Keratinocyte (primary cell): Measurements from ENCODE around the gene DNAJB13. TPM values are rescaled to one million over a fixed set of nuclear protein-coding genes. Genes with fewer than 3 reads are reported as not detected.

ENCODE experiments used
- DNase-seq: peaks from one replicate; pipeline ENCODE4 v3.0.0-alpha.2; 2011; ENCODE audit warnings: low read depth, missing footprints, low spot score
- FAIRE-seq: peaks from 2 replicates; lab custom pipeline; 2011; peaks lifted over from hg19 to GRCh38; lab: Jason Lieb, UNC
- H2AFZ ChIP-seq: 2 replicates; pipeline ENCODE4 v1.6.0; 2012; ENCODE audit warnings: low read length, control low read depth, inconsistent platforms; ENCODE audit not compliant: control insufficient read depth
- H3K27ac ChIP-seq: 2 replicates; pipeline ENCODE4 v1.5.1; 2011; ENCODE audit warnings: low read length; ENCODE audit not compliant: control insufficient read depth, insufficient read depth
- H3K27me3 ChIP-seq: 3 replicates; pipeline ENCODE4 v1.6.0; 2011; ENCODE audit warnings: low read length; ENCODE audit not compliant: control insufficient read depth, insufficient read depth; ENCODE audit errors: extremely low read depth
- H3K36me3 ChIP-seq, 2 experiments: 2 replicates in 1 of 2; 3 replicates in 1 of 2; pipeline ENCODE4 v1.5.1; 2011; ENCODE audit warnings: low read length in 2 of 2, mild to moderate bottlenecking in 1 of 2; ENCODE audit not compliant: control insufficient read depth in 2 of 2, insufficient read depth in 2 of 2; ENCODE audit errors: extremely low read depth in 1 of 2
- H3K4me1 ChIP-seq: 3 replicates; pipeline ENCODE4 v1.5.1; 2011; ENCODE audit warnings: low read length; ENCODE audit not compliant: control insufficient read depth, insufficient read depth; ENCODE audit errors: extremely low read depth
- H3K4me2 ChIP-seq: 3 replicates; pipeline ENCODE4 v1.6.0; 2011; ENCODE audit warnings: low read depth, low read length; ENCODE audit not compliant: control insufficient read depth, insufficient read depth; ENCODE audit errors: extremely low read depth
- H3K4me3 ChIP-seq, 3 experiments: fragments of 200-600 bp in 1 of 3; sonication (generic) in 1 of 3; 2 replicates in 2 of 3; 3 replicates in 1 of 3; pipeline ENCODE4 v1.5.1; 2011 to 2016; ENCODE audit warnings: low read length in 3 of 3, mild to moderate bottlenecking in 3 of 3, control low read depth in 2 of 3, inconsistent platforms in 1 of 3, low read depth in 1 of 3, mixed read lengths in 1 of 3, mixed run types in 1 of 3, moderate library complexity in 1 of 3; ENCODE audit not compliant: control insufficient read depth in 2 of 3, insufficient read depth in 2 of 3; ENCODE audit errors: extremely low read depth in 1 of 3
- H3K79me2 ChIP-seq: 2 replicates; pipeline ENCODE4 v1.6.0; 2012; ENCODE audit warnings: low read length; ENCODE audit not compliant: control insufficient read depth, insufficient read depth
- H3K9ac ChIP-seq: 3 replicates; pipeline ENCODE4 v1.6.0; 2011; ENCODE audit warnings: low read length; ENCODE audit not compliant: control insufficient read depth, insufficient read depth; ENCODE audit errors: extremely low read depth
- H3K9me1 ChIP-seq: 3 replicates; pipeline ENCODE4 v1.6.0; 2011; ENCODE audit warnings: low read length; ENCODE audit not compliant: control insufficient read depth, insufficient read depth; ENCODE audit errors: extremely low read depth
- H3K9me3 ChIP-seq: 2 replicates; pipeline ENCODE4 v1.5.1; 2012; ENCODE audit warnings: low read depth, low read length; ENCODE audit not compliant: control insufficient read depth
- H4K20me1 ChIP-seq: 3 replicates; pipeline ENCODE4 v1.6.0; 2011; ENCODE audit warnings: low read length; ENCODE audit not compliant: control insufficient read depth, insufficient read depth; ENCODE audit errors: extremely low read depth
- CTCF ChIP-seq, 3 experiments: IDR thresholded peaks in 1 of 3; conservative IDR thresholded peaks in 1 of 3; optimal IDR thresholded peaks in 1 of 3; 2 replicates in 2 of 3; 3 replicates in 1 of 3; pipeline versions ENCODE3 to v1.5.1; 2011; ENCODE audit warnings: low read length in 3 of 3, mild to moderate bottlenecking in 3 of 3, moderate library complexity in 2 of 3, control low read depth in 1 of 3, inconsistent platforms in 1 of 3; ENCODE audit not compliant: insufficient read depth in 2 of 3; ENCODE audit errors: extremely low read depth in 1 of 3
- EZH2 ChIP-seq: IDR thresholded peaks from one replicate; pipeline ENCODE4 v1.6.1; 2012; ENCODE audit warnings: inconsistent platforms, mild to moderate bottlenecking, low read length, moderate library complexity
- dilution Hi-C: fragments of 300-500 bp; cut with MboI; formaldehyde crosslinking; loops from one replicate; pipeline ENCODE4 v1.7.0; 2020; ENCODE audit warnings: low sequenced_read_pairs; ENCODE audit not compliant: extremely low pct_ligation_motif_present
- polyA plus RNA-seq, 5 experiments: library from polyadenylated mRNA; depleted of rRNA in 3 of 5; stranded (reverse) in 3 of 5; stranded (forward) in 1 of 5; unstranded in 1 of 5; fragments of >200 nt; gene quantifications; 1 replicate in 1 of 5; 2 replicates in 3 of 5; 3 replicates in 1 of 5; pipeline versions ENCODE4 v1.2.1 to v1.2.3, GENCODE V29; 2011 to 2012; ENCODE audit warnings: missing spikeins in 2 of 5, low read depth in 1 of 5, low replicate concordance in 1 of 5

The DNAJB13 gene
- polyA plus RNA-seq, 1 donor (not counting 4 experiments of a cell fraction or from before 2014, with no cell fraction given): 0.09 TPM

GRCh38 chr11:73949912-73950311 lies 914 bp upstream of the DNAJB13 start:
- Histone ChIP-seq H3K9me3 (no peaks in the 10 kb centered on the region), H3K79me2 (no peaks in the 10 kb centered on the region), H2AFZ (no peak overlapping the region), H3K4me1 (no peaks in the 10 kb centered on the region), H3K36me3 (no peaks in the 10 kb centered on the region), H3K27ac (no peak overlapping the region), H3K4me2 (no peak overlapping the region), H3K4me3 (no peak overlapping the region), H3K9ac (no peak overlapping the region), H3K9me1 (no peaks in the 10 kb centered on the region), H4K20me1 (no peaks in the 10 kb centered on the region), H3K27me3 (no peaks in the 10 kb centered on the region)
- DNase-seq (no peak), FAIRE-seq (no peak)
- no peak for TF ChIP-seq CTCF (optimal IDR thresholded peaks at IDR 0.05 in 1 of 3, IDR thresholded peaks at IDR 0.05 in 1 of 3, conservative IDR thresholded peaks at IDR 0.05 in 1 of 3; ENCODE audit: extremely low read depth in 1 of 3, insufficient read depth in 2 of 3, low read length in 3 of 3)
- TF ChIP-seq EZH2: no peak
- dilution Hi-C loops: no loop called here

- dilution Hi-C loops: no loop called here
- no peak overlapping the region for H3K9ac ChIP-seq
- no peaks in the 10 kb centered on the region for H3K36me3 ChIP-seq
- no peaks in the 10 kb centered on the region for H3K9me1 ChIP-seq
- H2AFZ ChIP-seq: no peak overlapping the region
- peaks cover 4% of the 10 kb centered on the region for H3K4me1 ChIP-seq
- DNase-seq: no peak
- no peak overlapping the region for H3K4me2 ChIP-seq
- no peaks in the 10 kb centered on the region for H4K20me1 ChIP-seq
- H3K79me2 ChIP-seq: no peaks in the 10 kb centered on the region
- H3K27me3 ChIP-seq: peaks cover 2% of the 10 kb centered on the region
- FAIRE-seq: no peak
- no peaks in the 10 kb centered on the region for H3K9me3 ChIP-seq
- H3K4me3 ChIP-seq: no peak overlapping the region
- no peak for TF ChIP-seq EZH2
- TF ChIP-seq CTCF (optimal IDR thresholded peaks at IDR 0.05 in 1 of 3, IDR thresholded peaks at IDR 0.05 in 1 of 3, conservative IDR thresholded peaks at IDR 0.05 in 1 of 3; ENCODE audit: extremely low read depth in 1 of 3, insufficient read depth in 2 of 3, low read length in 3 of 3): no peak
- H3K27ac ChIP-seq: no peak overlapping the region
Observed at GRCh38 chr11:73951797-73952196, 971 bp downstream of the DNAJB13 start.
